ENCODE data around the gene FERD3L.

GRCh38 chr7:19139706-19140327, 5.4 kb downstream of the FERD3L start:
- TF ChIP-seq POLR2A (IDR thresholded peaks at IDR 0.05) (no peak), CTCF (IDR thresholded peaks at IDR 0.05) (no peak), EP300 (IDR thresholded peaks at IDR 0.05) (no peak)

Data from ovary (tissue), 3 donors.